ENCODE results near the gene DPM2.
A peak's percentile ranks its signal among the peaks of the same experiment; 100 is the strongest.

DPM2 gene

GRCh38 chr9:127966416-127967150 lies 28.9 kb upstream of the DPM2 start:
- Histone ChIP-seq H3K27me3 (ENCODE audit: insufficient read depth, low read length) (no peaks in the 10 kb centered on the region), H3K4ac (ENCODE audit: low read depth, low read length) (peak overlapping the region; percentile 91), H2AK5ac (ENCODE audit: low read length) (no peak overlapping the region), H4K91ac (ENCODE audit: low read depth, low read length) (no peak overlapping the region), H3K4me1 (ENCODE audit: control insufficient read depth in 1 of 2, insufficient read depth in 2 of 2, low read length in 2 of 2) (peaks cover 44 to 66% of the 10 kb centered on the region in 2 experiments), H3K27ac (ENCODE audit: low read depth, low read length) (no peak overlapping the region), H3K36me3 (ENCODE audit: control insufficient read depth in 1 of 2, insufficient read depth in 2 of 2, low read length in 2 of 2) (peaks cover 0 to 2% of the 10 kb centered on the region in 2 experiments), H3K4me3 (ENCODE audit: low read depth, low read length) (no peak overlapping the region), H3K18ac (ENCODE audit: low read length) (no peak overlapping the region), H2BK12ac (ENCODE audit: low read length) (no peak overlapping the region), H4K8ac (ENCODE audit: low read depth, low read length) (no peak overlapping the region), H3K4me2 (ENCODE audit: low read length) (no peak overlapping the region), H2AFZ (ENCODE audit: insufficient read depth, low read length, poor library complexity) (no peak overlapping the region), H3K9ac (ENCODE audit: low read length) (no peak overlapping the region), H3K23ac (ENCODE audit: low read length) (no peak overlapping the region), H3K14ac (ENCODE audit: low read length) (no peak overlapping the region), H3K79me2 (ENCODE audit: control insufficient read depth, insufficient read depth, low read length, poor library complexity) (peaks cover 43% of the 10 kb centered on the region), H2BK5ac (ENCODE audit: low read depth, low read length, poor library complexity) (no peak overlapping the region), H3K79me1 (ENCODE audit: low read length) (peaks cover 13% of the 10 kb centered on the region), H2BK120ac (ENCODE audit: insufficient read depth, low read length, poor library complexity) (no peak overlapping the region), H3K9me3 (ENCODE audit: insufficient read depth, low read depth, low read length) (peaks cover 3% of the 10 kb centered on the region), H4K12ac (ENCODE audit: low read depth, low read length) (no peak overlapping the region)
- DNase-seq: no peak
- no CpG with 5 or more reads among the region's 8 CpGs for WGBS (ENCODE audit: extremely low coverage, insufficient coverage, insufficient read length)

GRCh38 chr9:127965953-127966352 lies 28.3 kb upstream of the DPM2 start:
- Histone ChIP-seq H3K18ac (ENCODE audit: low read length) (peak overlapping the region; percentile 49), H3K4me3 (ENCODE audit: low read depth, low read length) (no peak overlapping the region), H3K79me1 (ENCODE audit: low read length) (peaks cover 13% of the 10 kb centered on the region), H3K36me3 (ENCODE audit: control insufficient read depth in 1 of 2, insufficient read depth in 2 of 2, low read length in 2 of 2) (peaks cover 0 to 2% of the 10 kb centered on the region in 2 experiments), H3K23ac (ENCODE audit: low read length) (no peak overlapping the region), H3K27me3 (ENCODE audit: insufficient read depth, low read length) (no peaks in the 10 kb centered on the region), H3K4ac (ENCODE audit: low read depth, low read length) (peak overlapping the region; percentile 35), H4K8ac (ENCODE audit: low read depth, low read length) (peak overlapping the region; percentile 18), H2AFZ (ENCODE audit: insufficient read depth, low read length, poor library complexity) (peak overlapping the region; percentile 19), H2BK5ac (ENCODE audit: low read depth, low read length, poor library complexity) (peak overlapping the region; percentile 10), H4K12ac (ENCODE audit: low read depth, low read length) (peak overlapping the region; percentile 0), H3K14ac (ENCODE audit: low read length) (peak overlapping the region; percentile 12), H3K27ac (ENCODE audit: low read depth, low read length) (peak overlapping the region; percentile 14), H3K9me3 (ENCODE audit: insufficient read depth, low read depth, low read length) (peaks cover 3% of the 10 kb centered on the region), H3K9ac (ENCODE audit: low read length) (no peak overlapping the region), H4K91ac (ENCODE audit: low read depth, low read length) (peak overlapping the region; percentile 28), H2BK120ac (ENCODE audit: insufficient read depth, low read length, poor library complexity) (peak overlapping the region; percentile 21), H3K4me1 (ENCODE audit: control insufficient read depth in 1 of 2, insufficient read depth in 2 of 2, low read length in 2 of 2) (peaks cover 45 to 64% of the 10 kb centered on the region in 2 experiments), H2AK5ac (ENCODE audit: low read length) (no peak overlapping the region), H3K4me2 (ENCODE audit: low read length) (no peak overlapping the region), H3K79me2 (ENCODE audit: control insufficient read depth, insufficient read depth, low read length, poor library complexity) (peaks cover 40% of the 10 kb centered on the region), H2BK12ac (ENCODE audit: low read length) (no peak overlapping the region)
- WGBS (ENCODE audit: extremely low coverage, insufficient coverage, insufficient read length): no CpG with 5 or more reads among the region's 6 CpGs
- no peak for DNase-seq

- H2BK120ac ChIP-seq (ENCODE audit: insufficient read depth, low read length, poor library complexity): no peak overlapping the region
- no peak overlapping the region for H2BK12ac ChIP-seq (ENCODE audit: low read length)
Observed at GRCh38 chr9:127963359-127964064, 25.9 kb upstream of the DPM2 start.

DNA sequence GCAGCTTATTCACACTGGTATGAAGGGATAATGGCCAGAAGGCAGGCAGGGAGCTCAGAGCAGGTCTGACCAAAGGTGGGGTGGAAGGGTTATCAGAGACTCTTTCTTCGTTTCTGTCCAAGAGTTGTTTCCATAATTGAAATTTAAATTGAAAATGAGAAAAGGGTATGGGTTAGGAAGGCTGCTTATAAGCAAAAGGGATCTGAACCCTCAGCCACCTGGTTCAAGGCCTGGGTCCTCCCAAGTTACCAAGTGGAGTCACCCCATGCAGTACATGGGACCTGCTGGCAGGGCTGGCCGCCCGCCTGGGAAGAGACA lies 25.3 kb upstream of the DPM2 start:
- Histone ChIP-seq H3K18ac (ENCODE audit: low read length) (no peak overlapping the region), H3K4me2 (ENCODE audit: low read length) (no peak overlapping the region), H3K79me2 (ENCODE audit: control insufficient read depth, insufficient read depth, low read length, poor library complexity) (peaks cover 32% of the 10 kb centered on the region), H2BK120ac (ENCODE audit: insufficient read depth, low read length, poor library complexity) (no peak overlapping the region), H4K12ac (ENCODE audit: low read depth, low read length) (no peak overlapping the region), H3K79me1 (ENCODE audit: low read length) (peaks cover 11% of the 10 kb centered on the region), H3K36me3 (ENCODE audit: control insufficient read depth in 1 of 2, insufficient read depth in 2 of 2, low read length in 2 of 2) (peaks cover 0 to 2% of the 10 kb centered on the region in 2 experiments), H3K4me3 (ENCODE audit: low read depth, low read length) (no peak overlapping the region), H3K9me3 (ENCODE audit: insufficient read depth, low read depth, low read length) (peaks cover 3% of the 10 kb centered on the region), H2BK5ac (ENCODE audit: low read depth, low read length, poor library complexity) (no peak overlapping the region), H3K27me3 (ENCODE audit: insufficient read depth, low read length) (no peaks in the 10 kb centered on the region), H3K9ac (ENCODE audit: low read length) (no peak overlapping the region), H2AFZ (ENCODE audit: insufficient read depth, low read length, poor library complexity) (no peak overlapping the region), H3K27ac (ENCODE audit: low read depth, low read length) (no peak overlapping the region), H3K4ac (ENCODE audit: low read depth, low read length) (peak overlapping the region; percentile 20), H3K4me1 (ENCODE audit: control insufficient read depth in 1 of 2, insufficient read depth in 2 of 2, low read length in 2 of 2) (peaks cover 32 to 46% of the 10 kb centered on the region in 2 experiments), H3K23ac (ENCODE audit: low read length) (no peak overlapping the region), H3K14ac (ENCODE audit: low read length) (no peak overlapping the region), H4K8ac (ENCODE audit: low read depth, low read length) (no peak overlapping the region), H4K91ac (ENCODE audit: low read depth, low read length) (no peak overlapping the region), H2BK12ac (ENCODE audit: low read length) (no peak overlapping the region), H2AK5ac (ENCODE audit: low read length) (no peak overlapping the region)
- no peak for DNase-seq
- no CpG with 5 or more reads among the region's 3 CpGs for WGBS (ENCODE audit: extremely low coverage, insufficient coverage, insufficient read length)

More at GRCh38 chr9:127963359-127964064, 25.9 kb upstream of the DPM2 start:
- no peak overlapping the region for H2BK5ac ChIP-seq (ENCODE audit: low read depth, low read length, poor library complexity)
- no peak overlapping the region for H3K4me2 ChIP-seq (ENCODE audit: low read length)
- peaks cover 3% of the 10 kb centered on the region for H3K9me3 ChIP-seq (ENCODE audit: insufficient read depth, low read depth, low read length)
- no peak overlapping the region for H2AFZ ChIP-seq (ENCODE audit: insufficient read depth, low read length, poor library complexity)
- H3K23ac ChIP-seq (ENCODE audit: low read length): no peak overlapping the region
- peaks cover 0 to 2% of the 10 kb centered on the region in 2 experiments for H3K36me3 ChIP-seq (ENCODE audit: control insufficient read depth in 1 of 2, insufficient read depth in 2 of 2, low read length in 2 of 2)
- WGBS (ENCODE audit: extremely low coverage, insufficient coverage, insufficient read length): no CpG with 5 or more reads among the region's 19 CpGs
- no peak overlapping the region for H3K27ac ChIP-seq (ENCODE audit: low read depth, low read length)
- H3K27me3 ChIP-seq (ENCODE audit: insufficient read depth, low read length): no peaks in the 10 kb centered on the region
- H4K8ac ChIP-seq (ENCODE audit: low read depth, low read length): no peak overlapping the region
- H3K4me3 ChIP-seq (ENCODE audit: low read depth, low read length): no peak overlapping the region
- H4K91ac ChIP-seq (ENCODE audit: low read depth, low read length): peak overlapping the region; percentile 1
- no peak overlapping the region for H4K12ac ChIP-seq (ENCODE audit: low read depth, low read length)
- no peak for DNase-seq
- H3K79me2 ChIP-seq (ENCODE audit: control insufficient read depth, insufficient read depth, low read length, poor library complexity): peaks cover 35% of the 10 kb centered on the region
- peak overlapping the region; percentile 66 for H3K4ac ChIP-seq (ENCODE audit: low read depth, low read length)
- peak overlapping the region; percentile 20 for H2AK5ac ChIP-seq (ENCODE audit: low read length)
- H3K14ac ChIP-seq (ENCODE audit: low read length): peak overlapping the region; percentile 0
- no peak overlapping the region for H3K9ac ChIP-seq (ENCODE audit: low read length)
- H3K79me1 ChIP-seq (ENCODE audit: low read length): peaks cover 11% of the 10 kb centered on the region
- peaks cover 37 to 51% of the 10 kb centered on the region in 2 experiments for H3K4me1 ChIP-seq (ENCODE audit: control insufficient read depth in 1 of 2, insufficient read depth in 2 of 2, low read length in 2 of 2)
- peak overlapping the region; percentile 2 for H3K18ac ChIP-seq (ENCODE audit: low read length)
